Measurements from ENCODE around the gene TMEM51. TPM values are rescaled to one million over a fixed set of nuclear protein-coding genes. Genes with fewer than 3 reads are reported as not detected.
A peak's percentile ranks its signal among the peaks of the same experiment; 100 is the strongest.

TMEM51 gene
- total and polyA plus RNA-seq, 10 donors: 3.5 to 13.8 (median 7.5) TPM

- Histone ChIP-seq H3K4me3 (no peak overlapping the region), H3K36me3 (peaks cover 0 to 9% (median 0%) of the 10 kb centered on the region in 6 donors), H3K27me3 (replicated peaks in 1 of 7) (no peaks in the 10 kb centered on the region), H3K4me1 (peaks cover 0 to 25% (median 13%) of the 10 kb centered on the region in 6 donors), H3K27ac (no peak overlapping the region), H3K9me3 (no peaks in the 10 kb centered on the region)
- intact Hi-C loops (cut with DNase I; ENCODE audit: low total_unique reads): no loop called here
- 78 to 94% (median 90%) methylated on average over 7 of the region's 7 CpGs for WGBS, 5 donors
- TF ChIP-seq POLR2A (IDR thresholded peaks at IDR 0.05) (no peak), CTCF (IDR thresholded peaks at IDR 0.05 in 8 of 11, conservative IDR thresholded peaks at IDR 0.05 in 3 of 11) (no peak), POLR2AphosphoS5 (IDR thresholded peaks at IDR 0.05) (no peak)
- DNase-seq: no peak
Measured at GRCh38 chr1:15220825-15221431, 67.4 kb downstream of the TMEM51 start.

GRCh38 chr1:15222653-15223303 lies 69.2 kb downstream of the TMEM51 start:
- intact Hi-C loops (cut with DNase I; ENCODE audit: low total_unique reads): no loop called here
- H3K36me3 ChIP-seq: peaks cover 0 to 9% (median 0%) of the 10 kb centered on the region in 6 donors
- TF ChIP-seq POLR2A (IDR thresholded peaks at IDR 0.05): no peak
- no peak for TF ChIP-seq POLR2AphosphoS5 (IDR thresholded peaks at IDR 0.05)
- TF ChIP-seq CTCF (IDR thresholded peaks at IDR 0.05 in 8 of 11, conservative IDR thresholded peaks at IDR 0.05 in 3 of 11): no peak
- no peak overlapping the region for H3K27ac ChIP-seq
- WGBS, 5 donors: 88 to 95% (median 92%) methylated on average over 4 of the region's 4 CpGs
- no peaks in the 10 kb centered on the region for H3K9me3 ChIP-seq
- no peaks in the 10 kb centered on the region for H3K27me3 ChIP-seq (replicated peaks in 1 of 7)
- H3K4me1 ChIP-seq: peaks cover 0 to 25% (median 13%) of the 10 kb centered on the region in 6 donors
- no peak overlapping the region for H3K4me3 ChIP-seq
- no peak for DNase-seq

GRCh38 chr1:15224259-15224869 lies 70.8 kb downstream of the TMEM51 start:
- Histone ChIP-seq H3K36me3 (peaks cover 0 to 7% (median 0%) of the 10 kb centered on the region in 6 donors), H3K4me3 (no peak overlapping the region), H3K4me1 (peaks cover 0 to 15% (median 7%) of the 10 kb centered on the region in 6 donors), H3K27ac (peak overlapping the region in 3 of 8 donors; percentile 1 to 19 (median 8)), H3K9me3 (no peaks in the 10 kb centered on the region), H3K27me3 (replicated peaks in 1 of 7) (no peaks in the 10 kb centered on the region)
- intact Hi-C loops (cut with DNase I; ENCODE audit: low total_unique reads): no loop called here
- TF ChIP-seq CTCF (IDR thresholded peaks at IDR 0.05 in 8 of 11, conservative IDR thresholded peaks at IDR 0.05 in 3 of 11) (no peak), POLR2A (IDR thresholded peaks at IDR 0.05) (no peak), POLR2AphosphoS5 (IDR thresholded peaks at IDR 0.05) (no peak)
- 48 to 67% (median 61%) methylated on average over 8 of the region's 8 CpGs for WGBS, 5 donors
- no peak for DNase-seq

GRCh38 chr1:15224974-15225373 lies 71.4 kb downstream of the TMEM51 start:
- intact Hi-C loops (cut with DNase I; ENCODE audit: low total_unique reads): no loop called here
- Histone ChIP-seq H3K27me3 (replicated peaks in 1 of 7) (no peaks in the 10 kb centered on the region), H3K4me1 (peaks cover 0 to 15% (median 7%) of the 10 kb centered on the region in 6 donors), H3K27ac (peak overlapping the region in 2 of 8 donors; percentile 8 to 19), H3K4me3 (no peak overlapping the region), H3K36me3 (peaks cover 0 to under 1% (median 0%) of the 10 kb centered on the region in 6 donors), H3K9me3 (no peaks in the 10 kb centered on the region)
- no peak for TF ChIP-seq CTCF (IDR thresholded peaks at IDR 0.05 in 8 of 11, conservative IDR thresholded peaks at IDR 0.05 in 3 of 11)
- TF ChIP-seq POLR2AphosphoS5 (IDR thresholded peaks at IDR 0.05): no peak
- TF ChIP-seq POLR2A (IDR thresholded peaks at IDR 0.05): no peak
- 56 to 82% (median 68%) methylated on average over 4 of the region's 4 CpGs for WGBS, 5 donors
- no peak for DNase-seq

All from spleen (tissue), 11 donors.